HG03378 (cell line): ENCODE data around the gene MAML1.
"Not testable (repeated sequence)": the region's sequence is repeated elsewhere in the genome, so short reads cannot be mapped to it uniquely, and the experiment has no call there.

ENCODE experiments used
- ATAC-seq: cut with Tn5 transposase; IDR thresholded peaks from one replicate; pipeline ENCODE4 v1.9.1; 2021; ENCODE audit warnings: mild to moderate bottlenecking, moderate library complexity; ENCODE audit not compliant: unreplicated experiment

The MAML1 gene

DNA sequence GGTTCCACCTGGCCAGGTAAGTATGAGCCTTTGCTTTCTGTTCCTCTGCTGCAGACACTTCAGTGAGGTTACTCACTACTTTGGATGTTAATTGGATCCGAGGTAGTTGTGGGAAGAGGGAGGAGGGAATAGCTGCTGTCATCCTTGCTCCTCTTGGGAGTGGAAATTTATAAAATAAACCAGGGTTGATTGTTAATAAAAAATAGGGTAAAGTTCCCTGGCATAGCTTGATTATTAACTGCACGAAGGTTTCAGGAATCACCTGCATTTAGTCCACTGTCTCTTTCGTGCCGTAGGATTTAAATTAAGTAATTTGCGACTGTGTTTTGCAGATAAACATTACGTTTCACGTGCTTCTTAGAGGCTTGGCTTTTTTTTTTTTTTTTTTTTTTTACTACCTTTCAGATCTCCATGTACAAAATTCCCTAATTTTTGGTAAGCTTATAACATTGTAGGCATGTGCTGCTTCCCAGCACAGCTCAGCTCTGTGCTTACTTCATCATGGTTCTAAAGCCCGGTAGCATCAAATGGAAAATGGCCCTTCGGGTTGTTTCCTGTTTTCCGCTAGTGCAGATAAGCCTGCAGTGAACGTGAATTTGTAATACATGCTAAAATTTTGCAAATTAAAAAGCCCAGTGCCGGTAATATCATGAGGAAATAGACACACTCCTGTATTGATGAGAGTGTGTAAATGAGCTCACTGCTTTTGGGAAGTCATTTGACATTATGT is 34.3 kb downstream of the MAML1 start:
- no peak for ATAC-seq

DNA sequence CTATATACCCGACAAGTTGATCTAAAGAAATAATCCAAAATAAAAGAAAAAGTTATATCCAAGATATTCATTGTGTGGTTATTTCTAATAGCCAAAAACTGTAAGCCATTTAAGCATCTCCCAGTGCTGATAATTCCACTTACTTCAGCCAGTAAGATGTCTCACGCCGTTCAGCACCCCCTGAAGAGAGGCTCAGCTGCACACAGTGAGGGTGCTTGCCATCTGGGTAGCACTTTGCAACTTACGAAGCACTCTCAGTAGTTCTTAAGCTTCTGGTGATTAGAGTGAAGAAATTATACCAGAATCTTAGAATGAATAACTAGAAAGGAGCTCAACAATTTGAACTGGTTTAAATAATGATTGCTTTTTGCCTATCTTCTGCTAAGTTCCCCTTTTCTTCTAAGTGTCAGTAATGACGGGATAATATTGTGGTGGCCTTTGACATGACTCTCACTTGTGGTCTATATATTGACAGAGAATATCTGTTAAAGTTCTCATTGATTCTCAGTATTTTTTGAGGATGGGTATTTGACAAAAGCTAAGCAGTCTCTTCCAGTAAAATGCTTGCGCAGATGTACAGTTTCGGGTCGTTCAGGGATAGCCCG is 35.0 kb downstream of the MAML1 start:
- no peak for ATAC-seq

DNA sequence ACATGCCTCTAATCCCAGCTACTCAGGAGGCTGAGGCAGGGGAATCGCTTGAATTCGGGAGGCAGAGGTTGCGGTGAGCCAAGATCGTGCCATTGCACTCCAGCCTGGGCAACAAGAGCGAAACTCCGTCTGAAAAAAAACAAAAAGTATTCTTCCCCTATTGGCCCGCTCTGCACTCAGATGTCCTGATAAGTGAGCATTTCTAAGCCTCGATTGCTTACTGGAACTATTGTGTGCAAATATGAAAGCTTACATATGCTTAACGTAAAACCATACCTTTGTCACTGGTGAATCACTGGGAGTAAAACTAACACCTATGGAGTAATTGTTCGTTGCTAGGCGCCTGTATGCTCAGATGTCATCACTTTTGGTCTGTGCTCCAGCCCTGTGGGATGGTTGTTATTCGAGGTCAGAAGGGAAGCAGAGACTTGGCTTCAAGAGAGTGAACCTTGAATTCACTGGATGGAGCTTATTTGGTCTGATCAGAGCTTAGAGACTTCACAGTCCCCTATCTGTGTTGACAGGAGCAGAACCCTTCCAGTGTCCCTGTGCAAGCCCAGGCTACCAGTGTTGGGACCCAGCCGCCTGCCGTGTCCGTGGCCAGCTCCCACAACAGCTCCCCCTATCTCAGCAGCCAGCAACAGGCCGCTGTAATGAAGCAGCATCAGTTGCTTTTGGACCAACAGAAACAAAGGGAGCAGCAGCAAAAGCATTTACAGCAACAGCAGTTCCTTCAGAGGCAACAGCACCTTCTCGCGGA is 35.9 kb downstream of the MAML1 start:
- no peak for ATAC-seq

DNA sequence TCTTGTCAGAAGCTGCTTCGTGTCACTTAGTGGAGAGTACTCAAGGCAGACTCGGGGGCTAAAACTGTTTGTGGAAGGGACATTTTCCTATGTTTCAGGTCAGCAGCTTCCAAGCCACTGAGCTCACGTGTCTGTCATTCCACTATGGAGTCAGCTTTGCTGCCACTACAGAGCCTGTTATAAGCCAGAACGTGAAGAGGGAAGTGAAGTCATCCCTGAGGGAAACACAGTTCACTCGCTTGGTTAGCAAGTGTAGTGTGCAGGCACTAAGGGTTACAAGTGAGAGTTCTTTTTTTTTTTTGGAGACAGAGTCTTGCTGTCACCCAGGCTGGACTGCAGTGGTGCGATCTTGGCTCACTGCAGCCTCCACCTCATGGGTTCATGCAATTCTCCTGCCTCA is 36.6 kb downstream of the MAML1 start:
- ATAC-seq, result no peak

DNA sequence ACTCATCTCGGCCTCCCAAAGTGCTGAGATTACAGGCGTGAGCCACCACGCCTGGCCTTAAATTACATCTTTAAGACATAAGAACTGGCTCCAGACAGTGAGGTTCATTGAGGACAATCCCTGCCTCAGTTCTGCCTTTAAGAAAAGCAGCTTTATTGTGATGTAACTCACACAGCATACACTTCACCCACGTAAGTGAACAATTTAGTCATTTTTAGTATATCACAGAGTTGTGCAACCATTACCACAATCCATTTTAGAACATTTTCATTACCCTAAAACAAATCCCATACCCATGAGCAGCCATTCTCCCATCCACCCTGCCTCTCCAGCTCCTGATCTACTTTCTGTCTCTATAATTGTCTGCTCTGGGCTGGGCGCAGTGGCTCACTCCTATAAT is 37.2 kb downstream of the MAML1 start:
- ATAC-seq, result no peak

DNA sequence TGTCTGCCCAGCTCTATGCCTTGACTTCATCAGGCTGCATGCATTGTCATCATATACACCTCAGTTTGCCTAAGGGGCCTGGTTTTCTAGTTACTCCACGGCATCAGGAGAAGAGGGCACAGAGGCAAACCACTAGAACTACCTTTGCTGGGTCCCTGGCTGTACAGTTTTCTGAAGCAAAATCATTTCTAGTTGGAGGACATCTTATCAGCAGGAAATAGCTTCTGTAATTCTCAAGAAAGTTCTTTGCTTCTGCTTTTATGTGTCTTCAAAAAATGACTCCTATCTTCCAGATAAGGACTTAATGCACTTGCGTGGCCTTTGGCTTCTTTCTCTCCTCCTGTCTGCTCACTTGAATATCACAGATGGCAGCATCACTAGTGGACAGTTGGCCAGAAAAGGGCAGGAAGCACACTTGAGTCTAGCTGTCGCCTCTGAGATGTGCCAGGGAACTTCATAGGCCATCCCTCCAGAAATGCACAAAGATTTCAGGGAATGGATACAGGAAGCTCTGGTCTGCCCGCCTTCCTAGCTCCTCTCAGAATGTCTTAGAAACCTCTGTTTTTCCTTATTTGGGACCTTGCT is 38.8 kb downstream of the MAML1 start:
- no peak for ATAC-seq

DNA sequence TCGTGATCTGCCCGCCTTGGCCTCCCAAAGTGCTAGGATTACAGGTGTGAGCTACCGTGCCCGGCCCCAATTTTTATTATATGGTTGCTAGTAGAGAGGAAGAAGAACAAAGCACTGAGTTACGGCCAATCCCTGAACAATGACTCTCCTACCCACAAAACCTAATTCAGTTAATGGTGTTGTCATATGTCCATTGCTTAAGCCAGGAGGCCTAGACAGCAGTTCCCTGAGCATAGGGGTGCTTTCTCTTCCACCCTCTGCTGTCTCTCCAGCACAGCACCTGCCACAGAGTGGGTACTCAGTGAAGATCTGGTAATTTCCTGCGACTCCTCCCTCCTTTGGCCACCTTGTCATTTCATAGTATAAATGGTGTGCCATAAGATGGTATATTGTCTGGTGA is 39.7 kb downstream of the MAML1 start:
- no peak for ATAC-seq

DNA sequence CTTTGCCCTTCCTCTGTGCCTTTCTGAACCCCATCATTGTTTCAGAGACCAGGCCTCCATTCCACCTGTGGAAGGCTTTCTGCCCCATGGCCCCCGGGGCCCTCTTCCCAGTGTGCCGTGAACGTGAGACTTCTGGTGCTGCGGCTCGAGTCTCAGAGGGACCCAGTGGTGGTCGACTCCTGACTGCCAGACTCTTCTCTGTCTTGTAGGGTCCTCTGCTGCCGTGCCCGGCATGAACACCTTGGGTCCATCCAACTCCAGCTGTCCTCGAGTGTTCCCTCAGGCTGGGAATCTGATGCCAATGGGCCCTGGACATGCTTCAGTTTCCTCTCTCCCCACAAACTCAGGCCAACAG is 41.0 kb downstream of the MAML1 start:
- ATAC-seq, result no peak

DNA sequence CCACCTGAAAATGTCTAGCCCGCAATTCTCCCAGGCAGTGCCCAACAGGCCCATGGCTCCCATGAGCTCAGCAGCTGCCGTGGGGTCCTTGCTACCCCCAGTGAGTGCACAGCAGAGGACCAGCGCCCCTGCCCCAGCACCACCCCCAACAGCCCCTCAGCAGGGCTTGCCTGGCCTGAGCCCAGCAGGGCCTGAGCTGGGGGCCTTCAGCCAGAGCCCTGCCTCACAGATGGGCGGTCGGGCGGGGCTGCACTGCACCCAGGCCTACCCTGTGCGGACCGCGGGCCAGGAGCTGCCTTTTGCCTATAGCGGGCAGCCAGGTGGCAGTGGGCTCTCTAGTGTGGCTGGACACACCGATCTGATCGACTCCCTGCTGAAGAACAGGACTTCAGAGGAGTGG is 41.8 kb downstream of the MAML1 start:
- ATAC-seq, result no peak

DNA sequence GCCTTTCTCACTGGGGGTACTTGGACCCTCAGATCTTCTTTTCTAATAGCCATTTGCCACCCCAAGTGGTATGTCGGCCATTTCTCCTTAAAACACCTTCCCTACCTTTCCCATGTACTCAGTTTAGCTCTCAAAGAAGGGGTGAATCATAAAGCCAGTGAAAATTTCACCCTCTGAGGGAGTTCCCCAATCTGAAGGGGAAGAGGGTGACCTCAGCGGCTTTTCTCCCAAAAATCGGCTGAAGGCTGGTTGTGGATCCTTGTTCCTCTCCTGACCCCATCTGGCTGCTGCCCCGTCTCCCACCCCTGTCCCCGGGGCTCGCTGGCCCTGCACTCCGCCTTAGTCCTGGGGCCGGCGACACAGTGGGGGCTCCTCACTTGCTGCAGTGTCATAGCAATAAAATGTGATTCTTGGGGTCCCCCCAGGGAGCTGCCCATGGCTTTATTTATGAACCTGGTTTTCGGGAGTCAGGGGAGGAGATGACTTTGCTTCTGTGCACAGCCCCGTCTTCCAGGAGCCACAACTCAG is 43.9 kb downstream of the MAML1 start:
- no peak for ATAC-seq

DNA sequence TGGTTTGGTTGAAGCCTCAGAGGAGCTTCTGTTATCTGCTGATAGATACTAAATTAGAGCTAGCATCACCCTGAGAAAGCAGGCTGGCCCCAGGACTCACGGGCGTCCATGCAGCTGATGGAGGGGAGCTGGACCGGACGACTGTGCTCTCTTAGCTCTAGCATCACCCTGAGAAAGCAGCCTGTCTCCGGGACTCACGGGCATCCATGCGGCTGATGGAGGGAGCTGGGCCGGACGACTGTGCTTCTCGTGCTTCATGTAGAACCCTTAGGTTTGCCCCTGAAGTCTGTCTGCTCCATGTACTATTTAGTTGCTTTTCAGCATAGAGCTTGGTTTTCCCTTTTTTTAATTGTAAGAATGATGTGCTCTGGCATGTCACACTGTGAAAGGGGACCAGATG is 44.8 kb downstream of the MAML1 start:
- ATAC-seq, result no peak

DNA sequence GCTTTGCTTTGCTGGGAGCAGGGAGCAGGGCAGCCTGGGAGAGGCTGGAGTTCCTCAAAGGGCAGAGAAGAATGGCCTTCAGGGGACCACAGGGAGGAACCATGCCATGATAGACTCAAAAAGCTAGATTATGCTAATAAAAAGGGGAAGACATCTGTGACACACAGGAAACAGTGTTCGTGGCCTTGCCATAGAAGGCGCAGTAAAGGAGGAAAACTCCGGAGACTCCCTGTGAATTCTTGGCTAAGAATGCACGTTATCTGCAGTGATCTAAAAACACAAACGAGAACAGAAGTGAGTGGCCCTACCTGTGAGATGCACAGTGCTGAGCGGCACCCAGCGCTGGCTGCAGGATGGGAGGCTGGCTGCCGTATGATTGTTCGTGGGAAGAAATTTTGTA is 45.3 kb downstream of the MAML1 start:
- no peak for ATAC-seq

DNA sequence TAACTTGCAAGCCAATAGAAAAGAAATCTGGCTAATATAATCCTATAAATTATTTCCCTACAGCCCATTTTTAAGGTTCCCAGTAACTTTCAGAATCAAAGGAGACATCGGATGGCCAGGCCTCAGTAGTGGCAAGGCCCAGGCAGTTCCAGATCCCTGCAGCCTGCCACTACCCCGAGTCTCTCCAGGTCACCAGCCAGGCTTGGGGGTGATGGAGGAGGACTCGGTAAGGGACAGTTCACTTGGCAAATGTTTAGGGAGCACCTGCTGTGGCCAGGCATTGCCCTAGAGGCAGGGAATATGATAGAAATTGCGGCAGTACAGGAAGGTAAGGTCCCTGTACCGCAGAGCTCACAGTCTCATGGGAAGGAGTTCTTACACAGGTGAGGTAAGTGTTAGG is 46.0 kb downstream of the MAML1 start:
- ATAC-seq, result no peak

DNA sequence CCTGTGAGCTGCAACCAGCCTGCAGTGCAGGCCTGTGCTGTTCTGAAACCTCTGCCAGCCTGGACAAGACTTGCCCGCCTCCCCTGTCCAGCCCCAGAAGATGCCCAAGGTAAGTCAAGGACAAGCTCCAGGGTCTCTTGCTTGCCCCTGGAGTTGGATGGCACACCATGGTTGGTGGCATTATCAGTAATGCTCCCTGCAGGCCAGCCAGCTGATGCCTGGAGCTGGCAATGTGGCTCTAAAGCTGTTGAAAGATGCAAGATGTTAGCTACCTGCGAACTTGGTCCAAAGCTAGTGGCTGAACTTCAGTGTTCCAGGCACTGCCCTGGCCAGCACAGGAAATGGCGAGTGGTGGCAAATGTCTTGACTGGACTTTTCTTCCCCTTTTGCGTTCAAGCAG is 47.2 kb downstream of the MAML1 start:
- ATAC-seq, result no peak

DNA sequence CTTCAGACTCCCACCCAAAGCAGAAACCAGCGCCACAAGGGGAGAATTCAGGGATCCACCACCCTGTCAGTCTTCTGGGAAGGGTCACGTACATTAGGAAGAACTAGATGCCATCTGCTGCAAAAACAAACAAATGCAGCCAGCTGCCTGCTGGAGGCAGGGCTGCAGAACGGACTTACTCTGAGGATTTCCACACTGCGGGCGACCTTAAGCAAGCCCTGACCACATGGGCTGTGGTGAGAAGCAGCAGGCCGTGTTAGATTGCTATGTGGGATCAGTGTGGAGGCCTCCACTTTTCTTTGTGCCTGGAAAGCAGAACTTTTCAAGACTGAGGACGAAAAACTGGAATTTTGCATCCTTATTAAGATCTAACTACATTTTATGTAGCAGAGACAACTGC is 47.7 kb downstream of the MAML1 start:
- ATAC-seq, result no peak

DNA sequence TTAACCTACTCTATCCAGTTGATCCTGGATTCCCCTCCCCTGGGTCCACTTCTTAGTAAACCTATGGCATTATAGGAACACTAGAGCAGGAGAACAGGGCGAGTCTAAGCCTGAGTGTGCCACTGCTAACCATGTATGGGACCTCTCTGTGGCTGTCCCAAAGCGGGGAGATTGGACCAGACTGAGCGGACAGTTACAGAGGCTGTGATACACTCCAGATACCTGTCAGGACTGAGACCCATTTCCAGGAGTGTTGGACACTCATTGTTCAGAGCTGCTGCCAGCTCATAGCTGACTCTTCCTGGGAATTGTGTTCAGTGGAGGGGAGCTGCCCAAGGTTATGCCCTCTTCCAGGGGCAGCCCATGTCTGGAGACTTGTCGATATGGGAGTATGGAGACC is 49.2 kb downstream of the MAML1 start:
- no peak for ATAC-seq

DNA sequence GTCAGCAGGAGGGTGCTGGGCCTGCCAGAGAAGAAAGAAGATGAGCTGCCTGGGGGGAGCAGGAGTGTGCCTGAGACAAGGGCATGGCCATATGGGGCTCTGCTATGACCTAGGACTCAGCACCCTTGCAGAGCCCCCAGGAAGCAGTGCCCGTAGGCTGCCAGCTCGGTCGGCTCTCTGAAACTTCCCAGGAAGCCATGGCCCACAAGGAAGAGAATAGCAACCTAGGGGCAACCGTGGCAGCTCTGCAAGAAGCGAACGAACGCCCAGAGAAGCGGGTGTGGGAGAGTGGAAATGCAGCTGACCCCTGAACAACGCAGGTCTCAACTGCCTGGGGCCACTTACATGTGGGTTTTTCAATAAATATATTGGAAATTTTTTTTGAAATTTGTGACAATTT is 50.5 kb downstream of the MAML1 start:
- ATAC-seq, result no peak

DNA sequence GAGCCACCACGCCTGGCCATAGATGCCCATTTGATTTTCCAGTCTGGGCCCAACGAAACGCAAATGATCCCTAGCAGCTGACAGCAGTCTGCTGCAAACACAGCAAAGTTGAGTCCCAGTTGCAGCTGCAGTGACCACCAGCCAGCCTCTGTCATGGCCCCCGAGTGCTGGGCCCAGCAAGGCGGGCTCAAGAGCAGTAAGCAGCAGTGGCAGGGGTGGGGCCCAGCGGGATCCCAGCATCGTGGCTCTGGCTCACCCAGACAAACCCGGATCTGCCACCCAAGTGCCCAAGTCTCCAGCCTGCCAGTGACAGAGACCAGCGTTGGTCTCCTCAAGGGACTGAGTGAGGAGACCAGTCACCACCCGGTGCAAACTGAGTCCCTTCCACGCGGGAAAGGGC is 54.2 kb downstream of the MAML1 start:
- ATAC-seq, result no peak

DNA sequence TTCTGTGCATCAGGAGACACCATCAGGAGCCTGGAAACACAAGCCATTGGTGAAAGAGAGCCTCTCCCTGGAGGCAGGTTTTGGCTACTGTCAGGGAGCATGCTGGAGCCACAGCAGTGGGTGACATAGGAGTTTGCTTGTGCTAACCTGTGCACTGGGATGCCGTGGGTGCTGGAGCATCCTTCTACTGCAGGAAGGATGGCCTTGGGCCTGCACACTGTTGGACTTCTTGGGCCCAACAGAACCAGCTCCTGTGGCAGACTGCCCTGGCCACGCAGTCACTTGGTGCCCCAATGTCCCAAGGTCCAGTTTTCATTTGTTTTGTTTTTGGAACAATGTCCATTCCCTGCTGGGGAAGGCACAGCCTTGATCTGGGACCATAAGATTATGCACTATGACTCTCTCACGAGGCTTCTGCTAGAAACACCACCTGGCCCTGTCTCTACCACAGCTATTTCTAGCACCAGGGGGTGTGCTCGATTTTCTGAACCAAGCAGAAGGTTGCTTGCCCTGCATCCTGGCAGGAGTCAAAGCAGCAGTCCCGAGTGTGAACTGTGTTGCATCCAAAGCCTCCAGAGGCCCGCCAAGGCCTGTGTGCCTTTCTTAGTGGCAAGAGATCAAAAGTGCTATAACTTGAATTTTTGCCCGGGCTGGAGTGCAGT is 55.7 kb downstream of the MAML1 start:
- no peak for ATAC-seq

DNA sequence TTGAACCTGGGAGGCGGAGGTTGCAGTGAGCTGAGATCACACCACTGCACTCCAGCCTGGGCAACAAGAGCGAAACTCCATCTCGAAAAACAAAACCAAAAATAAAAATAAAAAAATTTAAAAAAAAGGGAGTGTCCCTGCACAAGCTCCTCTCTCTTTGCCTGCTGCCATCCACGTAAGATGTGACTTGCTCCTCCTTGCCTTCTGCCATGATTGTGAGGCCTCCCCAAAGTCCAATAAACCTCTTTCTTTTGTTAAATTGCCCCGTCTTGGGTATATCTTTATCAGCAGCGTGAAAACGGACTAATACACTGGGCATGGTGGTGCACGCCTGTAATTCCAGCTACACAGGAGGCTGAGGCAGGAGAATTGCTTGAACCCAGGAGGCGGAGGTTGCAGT is 56.7 kb downstream of the MAML1 start:
- ATAC-seq, result not testable (repeated sequence)
